ENCODE measurements around the gene EED.

EED gene

GRCh38 chr11:86196913-86197312 is 47.6 kb upstream of the EED start:
- no peak for DNase-seq (ENCODE audit: low read depth in 1 of 2, low spot score in 1 of 2)
- no peak for TF ChIP-seq CTCF (IDR thresholded peaks at IDR 0.05; ENCODE audit: insufficient read depth, low read length)
- no peak for TF ChIP-seq GABPA (IDR thresholded peaks at IDR 0.05; ENCODE audit: low read depth)
- TF ChIP-seq POLR2AphosphoS5 (IDR thresholded peaks at IDR 0.05; ENCODE audit: low read depth): no peak
- TF ChIP-seq REST (IDR thresholded peaks at IDR 0.05; ENCODE audit: insufficient replicate concordance, low read depth): no peak
- no peak for TF ChIP-seq SPI1 (IDR thresholded peaks at IDR 0.05; ENCODE audit: borderline replicate concordance, low read depth)
- H3K27ac ChIP-seq (replicated peaks): no peak overlapping the region
- H3K27me3 ChIP-seq (ENCODE audit: insufficient read depth, poor library complexity, severe bottlenecking): no peaks in the 10 kb centered on the region
- H3K4me3 ChIP-seq (replicated peaks; ENCODE audit: insufficient read depth, low read length): no peak overlapping the region

GRCh38 chr11:86197448-86197847 is 47.1 kb upstream of the EED start:
- Histone ChIP-seq H3K27me3 (ENCODE audit: insufficient read depth, poor library complexity, severe bottlenecking) (no peaks in the 10 kb centered on the region), H3K4me3 (replicated peaks; ENCODE audit: insufficient read depth, low read length) (no peak overlapping the region), H3K27ac (replicated peaks) (no peak overlapping the region)
- DNase-seq (ENCODE audit: low read depth in 1 of 2, low spot score in 1 of 2): no peak
- no peak for TF ChIP-seq REST (IDR thresholded peaks at IDR 0.05; ENCODE audit: insufficient replicate concordance, low read depth)
- TF ChIP-seq GABPA (IDR thresholded peaks at IDR 0.05; ENCODE audit: low read depth): no peak

GRCh38 chr11:86198139-86198538 is 46.4 kb upstream of the EED start:
- DNase-seq (ENCODE audit: low read depth in 1 of 2, low spot score in 1 of 2): no peak
- TF ChIP-seq GABPA (IDR thresholded peaks at IDR 0.05; ENCODE audit: low read depth) (no peak), POLR2AphosphoS5 (IDR thresholded peaks at IDR 0.05; ENCODE audit: low read depth) (no peak), REST (IDR thresholded peaks at IDR 0.05; ENCODE audit: insufficient replicate concordance, low read depth) (no peak), SPI1 (IDR thresholded peaks at IDR 0.05; ENCODE audit: borderline replicate concordance, low read depth) (no peak)
- Histone ChIP-seq H3K27ac (replicated peaks) (no peak overlapping the region), H3K27me3 (ENCODE audit: insufficient read depth, poor library complexity, severe bottlenecking) (no peaks in the 10 kb centered on the region), H3K4me3 (replicated peaks; ENCODE audit: insufficient read depth, low read length) (no peak overlapping the region)

GRCh38 chr11:86199354-86199753 is 45.2 kb upstream of the EED start:
- DNase-seq (ENCODE audit: low read depth in 1 of 2, low spot score in 1 of 2): no peak
- Histone ChIP-seq H3K27me3 (ENCODE audit: insufficient read depth, poor library complexity, severe bottlenecking) (no peaks in the 10 kb centered on the region), H3K4me3 (replicated peaks; ENCODE audit: insufficient read depth, low read length) (no peak overlapping the region), H3K27ac (replicated peaks) (no peak overlapping the region)
- TF ChIP-seq SPI1 (IDR thresholded peaks at IDR 0.05; ENCODE audit: borderline replicate concordance, low read depth) (no peak), REST (IDR thresholded peaks at IDR 0.05; ENCODE audit: insufficient replicate concordance, low read depth) (no peak), GABPA (IDR thresholded peaks at IDR 0.05; ENCODE audit: low read depth) (no peak), POLR2AphosphoS5 (IDR thresholded peaks at IDR 0.05; ENCODE audit: low read depth) (no peak), CTCF (IDR thresholded peaks at IDR 0.05; ENCODE audit: insufficient read depth, low read length) (no peak)
